Keratinocyte (primary cell): ENCODE data around the gene HS3ST3A1. TPM values are rescaled to one million over a fixed set of nuclear protein-coding genes. Genes with fewer than 3 reads are reported as not detected.

Experiments
- DNase-seq: peaks from one replicate; pipeline ENCODE4 v3.0.0-alpha.2; 2011; ENCODE audit warnings: low read depth, missing footprints, low spot score
- FAIRE-seq: peaks from 2 replicates; lab custom pipeline; 2011; peaks lifted over from hg19 to GRCh38; lab: Jason Lieb, UNC
- H2AFZ ChIP-seq: 2 replicates; pipeline ENCODE4 v1.6.0; 2012; ENCODE audit warnings: low read length, control low read depth, inconsistent platforms; ENCODE audit not compliant: control insufficient read depth
- H3K27ac ChIP-seq: 2 replicates; pipeline ENCODE4 v1.5.1; 2011; ENCODE audit warnings: low read length; ENCODE audit not compliant: control insufficient read depth, insufficient read depth
- H3K27me3 ChIP-seq: 3 replicates; pipeline ENCODE4 v1.6.0; 2011; ENCODE audit warnings: low read length; ENCODE audit not compliant: control insufficient read depth, insufficient read depth; ENCODE audit errors: extremely low read depth
- H3K36me3 ChIP-seq, 2 experiments: 2 replicates in 1 of 2; 3 replicates in 1 of 2; pipeline ENCODE4 v1.5.1; 2011; ENCODE audit warnings: low read length in 2 of 2, mild to moderate bottlenecking in 1 of 2; ENCODE audit not compliant: control insufficient read depth in 2 of 2, insufficient read depth in 2 of 2; ENCODE audit errors: extremely low read depth in 1 of 2
- H3K4me1 ChIP-seq: 3 replicates; pipeline ENCODE4 v1.5.1; 2011; ENCODE audit warnings: low read length; ENCODE audit not compliant: control insufficient read depth, insufficient read depth; ENCODE audit errors: extremely low read depth
- H3K4me2 ChIP-seq: 3 replicates; pipeline ENCODE4 v1.6.0; 2011; ENCODE audit warnings: low read depth, low read length; ENCODE audit not compliant: control insufficient read depth, insufficient read depth; ENCODE audit errors: extremely low read depth
- H3K4me3 ChIP-seq, 3 experiments: fragments of 200-600 bp in 1 of 3; sonication (generic) in 1 of 3; 2 replicates in 2 of 3; 3 replicates in 1 of 3; pipeline ENCODE4 v1.5.1; 2011 to 2016; ENCODE audit warnings: low read length in 3 of 3, mild to moderate bottlenecking in 3 of 3, control low read depth in 2 of 3, inconsistent platforms in 1 of 3, low read depth in 1 of 3, mixed read lengths in 1 of 3, mixed run types in 1 of 3, moderate library complexity in 1 of 3; ENCODE audit not compliant: control insufficient read depth in 2 of 3, insufficient read depth in 2 of 3; ENCODE audit errors: extremely low read depth in 1 of 3
- H3K79me2 ChIP-seq: 2 replicates; pipeline ENCODE4 v1.6.0; 2012; ENCODE audit warnings: low read length; ENCODE audit not compliant: control insufficient read depth, insufficient read depth
- H3K9ac ChIP-seq: 3 replicates; pipeline ENCODE4 v1.6.0; 2011; ENCODE audit warnings: low read length; ENCODE audit not compliant: control insufficient read depth, insufficient read depth; ENCODE audit errors: extremely low read depth
- H3K9me1 ChIP-seq: 3 replicates; pipeline ENCODE4 v1.6.0; 2011; ENCODE audit warnings: low read length; ENCODE audit not compliant: control insufficient read depth, insufficient read depth; ENCODE audit errors: extremely low read depth
- H3K9me3 ChIP-seq: 2 replicates; pipeline ENCODE4 v1.5.1; 2012; ENCODE audit warnings: low read depth, low read length; ENCODE audit not compliant: control insufficient read depth
- H4K20me1 ChIP-seq: 3 replicates; pipeline ENCODE4 v1.6.0; 2011; ENCODE audit warnings: low read length; ENCODE audit not compliant: control insufficient read depth, insufficient read depth; ENCODE audit errors: extremely low read depth
- EZH2 ChIP-seq: IDR thresholded peaks from one replicate; pipeline ENCODE4 v1.6.1; 2012; ENCODE audit warnings: inconsistent platforms, mild to moderate bottlenecking, low read length, moderate library complexity
- dilution Hi-C: fragments of 300-500 bp; cut with MboI; formaldehyde crosslinking; loops from one replicate; pipeline ENCODE4 v1.7.0; 2020; ENCODE audit warnings: low sequenced_read_pairs; ENCODE audit not compliant: extremely low pct_ligation_motif_present
- polyA plus RNA-seq, 5 experiments: library from polyadenylated mRNA; depleted of rRNA in 3 of 5; stranded (reverse) in 3 of 5; stranded (forward) in 1 of 5; unstranded in 1 of 5; fragments of >200 nt; gene quantifications; 1 replicate in 1 of 5; 2 replicates in 3 of 5; 3 replicates in 1 of 5; pipeline versions ENCODE4 v1.2.1 to v1.2.3, GENCODE V29; 2011 to 2012; ENCODE audit warnings: missing spikeins in 2 of 5, low read depth in 1 of 5, low replicate concordance in 1 of 5
- TF ChIP-seq, protein P1 (sequence below), 3 experiments: IDR thresholded peaks in 1 of 3; conservative IDR thresholded peaks in 1 of 3; optimal IDR thresholded peaks in 1 of 3; 2 replicates in 2 of 3; 3 replicates in 1 of 3; pipeline versions ENCODE3 to v1.5.1; 2011; ENCODE audit warnings: low read length in 3 of 3, mild to moderate bottlenecking in 3 of 3, moderate library complexity in 2 of 3, control low read depth in 1 of 3, inconsistent platforms in 1 of 3; ENCODE audit not compliant: insufficient read depth in 2 of 3; ENCODE audit errors: extremely low read depth in 1 of 3

Gene HS3ST3A1
- polyA plus RNA-seq, 1 donor (not counting 4 experiments of a cell fraction or from before 2014, with no cell fraction given), result 0.04 TPM

DNA sequence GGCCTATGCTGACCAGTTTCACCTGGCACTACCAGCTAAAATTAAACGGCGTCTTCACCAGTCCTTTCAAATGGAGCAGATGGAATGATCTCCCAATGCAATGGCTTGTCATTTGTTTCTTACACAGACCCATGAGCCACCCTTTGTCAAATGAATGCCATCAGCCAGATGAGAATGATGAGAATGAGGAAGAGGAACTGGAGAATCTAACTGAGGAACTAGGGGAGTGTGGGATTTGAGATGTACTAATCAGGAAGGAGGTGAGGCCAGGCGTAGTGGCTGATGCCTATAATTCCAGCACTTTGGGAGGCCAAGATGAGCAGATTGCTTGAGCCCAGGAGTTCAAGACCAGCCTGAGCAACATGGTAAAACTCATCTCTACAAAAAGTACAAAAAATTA lies 116.4 kb downstream of the HS3ST3A1 start:
- FAIRE-seq, result no peak
- no peak overlapping the region for H3K4me3 ChIP-seq
- no peak overlapping the region for H2AFZ ChIP-seq
- H3K9me1 ChIP-seq, result no peaks in the 10 kb centered on the region
- H3K4me1 ChIP-seq, result no peaks in the 10 kb centered on the region
- H3K9ac ChIP-seq, result no peak overlapping the region
- no peak overlapping the region for H3K27ac ChIP-seq
- no peaks in the 10 kb centered on the region for H3K36me3 ChIP-seq
- no peak overlapping the region for H3K4me2 ChIP-seq
- H3K9me3 ChIP-seq, result no peaks in the 10 kb centered on the region
- TF ChIP-seq EZH2, result no peak
- TF ChIP-seq, protein P1, sequence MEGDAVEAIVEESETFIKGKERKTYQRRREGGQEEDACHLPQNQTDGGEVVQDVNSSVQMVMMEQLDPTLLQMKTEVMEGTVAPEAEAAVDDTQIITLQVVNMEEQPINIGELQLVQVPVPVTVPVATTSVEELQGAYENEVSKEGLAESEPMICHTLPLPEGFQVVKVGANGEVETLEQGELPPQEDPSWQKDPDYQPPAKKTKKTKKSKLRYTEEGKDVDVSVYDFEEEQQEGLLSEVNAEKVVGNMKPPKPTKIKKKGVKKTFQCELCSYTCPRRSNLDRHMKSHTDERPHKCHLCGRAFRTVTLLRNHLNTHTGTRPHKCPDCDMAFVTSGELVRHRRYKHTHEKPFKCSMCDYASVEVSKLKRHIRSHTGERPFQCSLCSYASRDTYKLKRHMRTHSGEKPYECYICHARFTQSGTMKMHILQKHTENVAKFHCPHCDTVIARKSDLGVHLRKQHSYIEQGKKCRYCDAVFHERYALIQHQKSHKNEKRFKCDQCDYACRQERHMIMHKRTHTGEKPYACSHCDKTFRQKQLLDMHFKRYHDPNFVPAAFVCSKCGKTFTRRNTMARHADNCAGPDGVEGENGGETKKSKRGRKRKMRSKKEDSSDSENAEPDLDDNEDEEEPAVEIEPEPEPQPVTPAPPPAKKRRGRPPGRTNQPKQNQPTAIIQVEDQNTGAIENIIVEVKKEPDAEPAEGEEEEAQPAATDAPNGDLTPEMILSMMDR (optimal IDR thresholded peaks at IDR 0.05 in 1 of 3, IDR thresholded peaks at IDR 0.05 in 1 of 3, conservative IDR thresholded peaks at IDR 0.05 in 1 of 3; ENCODE audit: extremely low read depth in 1 of 3, insufficient read depth in 2 of 3, low read length in 3 of 3), result no peak
- H4K20me1 ChIP-seq, result no peaks in the 10 kb centered on the region
- no peaks in the 10 kb centered on the region for H3K79me2 ChIP-seq
- H3K27me3 ChIP-seq, result no peaks in the 10 kb centered on the region
- dilution Hi-C loops, result no loop called here
- no peak for DNase-seq

DNA sequence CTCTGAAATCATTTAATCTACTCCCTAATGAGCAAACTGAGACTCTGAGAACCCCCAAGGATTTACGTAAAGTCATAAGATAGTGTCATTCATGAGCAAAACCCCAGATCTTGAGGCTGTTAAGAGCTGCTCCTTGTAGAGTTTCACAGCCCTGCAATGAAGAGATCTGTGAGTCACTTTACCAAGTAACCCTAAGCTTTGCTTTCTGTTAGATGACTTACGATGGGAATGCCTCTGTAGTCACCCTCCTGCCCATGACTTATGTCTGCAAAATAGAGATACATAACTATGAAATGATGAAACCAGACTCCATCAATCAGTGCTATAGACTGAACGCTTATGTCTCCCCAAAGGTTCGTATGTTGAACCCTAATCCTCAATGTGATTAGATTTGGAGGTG lies 117.7 kb downstream of the HS3ST3A1 start:
- no peaks in the 10 kb centered on the region for H4K20me1 ChIP-seq
- no peaks in the 10 kb centered on the region for H3K27me3 ChIP-seq
- no peaks in the 10 kb centered on the region for H3K4me1 ChIP-seq
- no peak for FAIRE-seq
- no peak for DNase-seq
- no peak overlapping the region for H2AFZ ChIP-seq
- H3K36me3 ChIP-seq, result no peaks in the 10 kb centered on the region
- H3K27ac ChIP-seq, result no peak overlapping the region
- TF ChIP-seq EZH2, result no peak
- TF ChIP-seq, protein P1 (optimal IDR thresholded peaks at IDR 0.05 in 1 of 3, IDR thresholded peaks at IDR 0.05 in 1 of 3, conservative IDR thresholded peaks at IDR 0.05 in 1 of 3; ENCODE audit: extremely low read depth in 1 of 3, insufficient read depth in 2 of 3, low read length in 3 of 3), result no peak
- dilution Hi-C loops, result no loop called here
- H3K9me3 ChIP-seq, result no peaks in the 10 kb centered on the region
- H3K79me2 ChIP-seq, result no peaks in the 10 kb centered on the region
- H3K9me1 ChIP-seq, result no peaks in the 10 kb centered on the region
- H3K4me3 ChIP-seq, result no peak overlapping the region
- H3K4me2 ChIP-seq, result no peak overlapping the region
- H3K9ac ChIP-seq, result no peak overlapping the region
